BE2C (cell line): ENCODE results near the gene RPL27A. TPM values are rescaled to one million over a fixed set of nuclear protein-coding genes. Genes with fewer than 3 reads are reported as not detected.

Experiments
- DNase-seq: peaks from one replicate; pipeline ENCODE4 v3.0.0-alpha.2; 2020
- H3K27me3 ChIP-seq: fragments of 250-450 bp; sonication (Bioruptor Pico); 2 replicates; pipeline ENCODE4 v1.5.1; 2020; ENCODE audit warnings: mild to moderate bottlenecking
- H3K36me3 ChIP-seq: fragments of 250-450 bp; sonication (Bioruptor Pico); 2 replicates; pipeline ENCODE4 v1.5.1; 2020; ENCODE audit warnings: mild to moderate bottlenecking
- H3K4me1 ChIP-seq: fragments of 250-450 bp; sonication (Bioruptor Pico); 2 replicates; pipeline ENCODE4 v1.5.1; 2020
- H3K4me3 ChIP-seq: 2 replicates; pipeline ENCODE4 v1.5.1; 2011; ENCODE audit warnings: low read depth, low read length
- H3K9me3 ChIP-seq: fragments of 250-450 bp; sonication (Bioruptor Pico); 2 replicates; pipeline ENCODE4 v1.5.1; 2020
- polyA plus RNA-seq: library from polyadenylated mRNA; unstranded; fragments of >200 nt; gene quantifications from one replicate; pipeline ENCODE4 v1.2.1, GENCODE V29; 2012; ENCODE audit warnings: low read depth, missing spikeins; ENCODE audit not compliant: insufficient read length, insufficient read depth
- TF ChIP-seq, protein P1 (sequence below): IDR thresholded peaks from 2 replicates; pipeline ENCODE4 v1.5.1; 2012; ENCODE audit warnings: mild to moderate bottlenecking, low read depth, low read length

The RPL27A gene
- 667 TPM for polyA plus RNA-seq

DNA sequence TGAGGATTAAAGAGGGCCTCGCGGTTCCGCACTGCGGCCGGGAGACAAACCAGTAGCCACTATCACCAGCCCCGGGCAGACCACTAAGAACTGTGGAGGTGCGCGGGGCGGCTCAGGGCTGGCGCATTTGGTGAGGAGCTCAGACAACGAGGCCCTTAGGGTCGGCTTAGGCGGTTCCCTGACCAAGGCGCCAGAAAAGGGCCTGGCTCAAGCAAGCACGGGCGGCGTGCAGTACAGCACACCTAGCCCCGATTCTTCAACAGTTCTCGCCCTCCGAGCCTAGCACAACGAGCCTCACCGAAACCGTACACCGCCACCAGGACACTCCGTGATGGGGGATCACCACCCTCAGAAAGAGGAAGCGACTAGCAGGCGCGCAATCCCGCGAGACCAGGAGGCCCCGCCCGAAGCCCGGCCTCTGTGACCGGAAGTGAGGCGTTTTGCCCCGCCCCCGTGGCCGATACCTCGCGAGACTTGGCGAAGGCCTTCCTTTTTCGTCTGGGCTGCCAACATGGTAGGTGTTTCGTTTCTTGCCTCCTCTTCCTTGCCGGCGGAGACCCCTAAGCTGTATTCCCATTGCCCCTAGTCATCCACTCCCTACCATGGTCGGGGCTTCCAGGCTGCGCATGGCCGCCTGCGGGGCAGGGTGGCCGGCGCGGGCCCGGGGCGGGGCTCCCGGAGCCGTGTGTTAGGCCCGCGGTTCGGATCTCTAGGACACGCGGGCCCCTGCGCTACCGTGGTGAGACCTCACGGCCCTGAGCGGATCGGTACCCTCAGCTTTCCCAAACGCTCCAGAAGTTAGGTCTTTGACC is at the start of gene RPL27A, which contains the start of gene TRIM66:
RPL27A (plus strand) TSS at position 490 of the 812 bp plus-strand sequence; CDS start at position 512, 22 bp downstream.
TRIM66 (minus strand) TSS at position 363 of the 812 bp plus-strand sequence. CDS start 10,391 bp downstream, outside the sequence.
- Histone ChIP-seq H3K4me1 (no peaks in the 10 kb centered on the region), H3K9me3 (no peaks in the 10 kb centered on the region), H3K36me3 (peaks cover 37% of the 10 kb centered on the region), H3K27me3 (no peaks in the 10 kb centered on the region), H3K4me3 (peak within 1 kb of the TSS; percentile 76)
- TF ChIP-seq, protein P1, sequence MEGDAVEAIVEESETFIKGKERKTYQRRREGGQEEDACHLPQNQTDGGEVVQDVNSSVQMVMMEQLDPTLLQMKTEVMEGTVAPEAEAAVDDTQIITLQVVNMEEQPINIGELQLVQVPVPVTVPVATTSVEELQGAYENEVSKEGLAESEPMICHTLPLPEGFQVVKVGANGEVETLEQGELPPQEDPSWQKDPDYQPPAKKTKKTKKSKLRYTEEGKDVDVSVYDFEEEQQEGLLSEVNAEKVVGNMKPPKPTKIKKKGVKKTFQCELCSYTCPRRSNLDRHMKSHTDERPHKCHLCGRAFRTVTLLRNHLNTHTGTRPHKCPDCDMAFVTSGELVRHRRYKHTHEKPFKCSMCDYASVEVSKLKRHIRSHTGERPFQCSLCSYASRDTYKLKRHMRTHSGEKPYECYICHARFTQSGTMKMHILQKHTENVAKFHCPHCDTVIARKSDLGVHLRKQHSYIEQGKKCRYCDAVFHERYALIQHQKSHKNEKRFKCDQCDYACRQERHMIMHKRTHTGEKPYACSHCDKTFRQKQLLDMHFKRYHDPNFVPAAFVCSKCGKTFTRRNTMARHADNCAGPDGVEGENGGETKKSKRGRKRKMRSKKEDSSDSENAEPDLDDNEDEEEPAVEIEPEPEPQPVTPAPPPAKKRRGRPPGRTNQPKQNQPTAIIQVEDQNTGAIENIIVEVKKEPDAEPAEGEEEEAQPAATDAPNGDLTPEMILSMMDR: 0 out of 2 replicates have a peak, but pooled peaks have one; percentile 10
- DNase-seq: peak; percentile 96

DNA sequence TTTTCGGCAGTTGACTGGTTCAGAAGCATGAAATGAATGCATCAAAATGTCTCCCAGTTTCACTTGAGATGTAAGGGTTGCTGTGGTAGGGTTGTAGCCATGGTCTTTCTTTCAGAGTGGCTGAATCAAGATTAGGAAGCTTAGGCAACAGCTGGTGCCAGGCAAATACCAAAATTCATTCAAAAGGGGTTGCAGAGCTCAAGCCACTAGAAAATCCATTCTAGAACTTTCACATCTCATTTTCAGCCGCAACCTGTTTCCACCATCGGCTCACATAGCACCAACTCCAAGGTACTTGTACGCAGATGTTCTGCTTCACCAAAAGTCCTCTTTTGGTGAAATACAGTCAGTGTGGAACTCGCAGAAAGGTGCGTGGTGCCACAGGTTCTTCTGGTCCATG is 48.1 kb upstream of the RPL27A start:
- no peaks in the 10 kb centered on the region for H3K4me1 ChIP-seq
- no peak for DNase-seq
- TF ChIP-seq, protein P1: no peak

DNA sequence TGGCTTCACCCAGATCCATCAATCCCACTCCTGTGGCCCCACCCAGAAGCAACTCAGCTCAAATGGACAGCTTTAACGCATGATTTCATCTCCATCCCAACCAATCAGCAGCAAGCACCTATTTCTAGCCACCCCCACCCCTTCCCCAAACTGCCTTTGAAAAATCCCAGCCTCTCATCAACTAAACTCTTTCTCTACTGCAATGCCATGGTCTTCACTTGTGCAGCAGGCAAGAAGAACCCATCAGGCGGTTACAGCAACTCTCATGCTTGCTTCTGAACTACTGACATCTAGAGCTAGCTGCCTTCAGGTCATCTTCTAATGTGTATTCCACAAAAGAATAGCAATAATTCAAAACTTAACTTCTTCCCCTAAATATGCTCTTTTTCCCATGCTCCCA is 46.5 kb upstream of the RPL27A start:
- no peak overlapping the region for H3K4me3 ChIP-seq
- H3K36me3 ChIP-seq: no peaks in the 10 kb centered on the region
- TF ChIP-seq, protein P1: no peak
- no peaks in the 10 kb centered on the region for H3K4me1 ChIP-seq
- H3K27me3 ChIP-seq: no peaks in the 10 kb centered on the region
- DNase-seq: no peak
- no peaks in the 10 kb centered on the region for H3K9me3 ChIP-seq

More for the DNA sequence above, 48.1 kb upstream of the RPL27A start:
- Histone ChIP-seq H3K36me3 (no peaks in the 10 kb centered on the region), H3K4me3 (no peak overlapping the region), H3K27me3 (no peaks in the 10 kb centered on the region), H3K9me3 (no peaks in the 10 kb centered on the region)

DNA sequence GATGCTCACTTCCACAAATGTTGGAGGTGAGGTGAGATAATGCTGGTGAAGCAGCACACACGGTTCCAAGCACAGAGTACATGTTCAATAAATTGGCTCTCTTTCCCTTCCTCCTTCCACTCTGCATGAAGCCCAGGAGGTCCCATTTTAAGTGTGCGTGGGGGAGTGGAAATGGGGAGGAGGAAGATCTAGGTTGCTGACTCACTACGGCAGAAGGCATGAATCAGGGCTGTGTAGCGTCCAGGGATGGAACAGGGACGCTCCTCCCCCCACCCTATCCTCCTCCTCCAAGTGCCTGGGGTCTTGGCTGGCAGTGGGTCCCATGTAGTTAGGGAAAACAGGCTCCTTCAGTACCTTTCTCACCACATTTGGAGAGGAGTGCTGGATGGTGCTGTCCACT is 44.3 kb upstream of the RPL27A start:
- H3K27me3 ChIP-seq: no peaks in the 10 kb centered on the region
- no peaks in the 10 kb centered on the region for H3K9me3 ChIP-seq
- TF ChIP-seq, protein P1: no peak
- no peak overlapping the region for H3K4me3 ChIP-seq
- no peaks in the 10 kb centered on the region for H3K36me3 ChIP-seq
- no peak for DNase-seq
- no peaks in the 10 kb centered on the region for H3K4me1 ChIP-seq

DNA sequence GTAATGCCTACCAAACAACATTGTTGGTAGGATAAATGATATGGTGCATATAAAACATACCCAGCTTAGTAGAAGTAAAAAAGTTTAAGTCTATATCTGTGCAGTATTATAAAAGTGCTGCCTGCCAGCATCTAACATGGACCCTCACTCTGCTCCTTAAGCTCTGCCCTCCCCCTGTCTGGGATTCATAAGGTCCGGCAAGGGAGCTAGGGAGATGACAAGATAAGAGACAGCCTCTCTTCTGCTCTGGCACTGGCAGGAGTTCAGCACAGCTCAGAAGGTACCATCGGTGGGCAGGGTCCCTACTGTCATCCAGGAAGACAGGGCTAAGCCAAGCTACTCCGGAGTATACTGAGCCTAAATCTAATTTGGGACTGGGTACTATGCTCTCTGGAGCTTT is 42.9 kb upstream of the RPL27A start:
- Histone ChIP-seq H3K36me3 (no peaks in the 10 kb centered on the region), H3K4me3 (no peak overlapping the region), H3K4me1 (no peaks in the 10 kb centered on the region), H3K27me3 (no peaks in the 10 kb centered on the region), H3K9me3 (no peaks in the 10 kb centered on the region)
- TF ChIP-seq, protein P1: no peak
- DNase-seq: no peak

DNA sequence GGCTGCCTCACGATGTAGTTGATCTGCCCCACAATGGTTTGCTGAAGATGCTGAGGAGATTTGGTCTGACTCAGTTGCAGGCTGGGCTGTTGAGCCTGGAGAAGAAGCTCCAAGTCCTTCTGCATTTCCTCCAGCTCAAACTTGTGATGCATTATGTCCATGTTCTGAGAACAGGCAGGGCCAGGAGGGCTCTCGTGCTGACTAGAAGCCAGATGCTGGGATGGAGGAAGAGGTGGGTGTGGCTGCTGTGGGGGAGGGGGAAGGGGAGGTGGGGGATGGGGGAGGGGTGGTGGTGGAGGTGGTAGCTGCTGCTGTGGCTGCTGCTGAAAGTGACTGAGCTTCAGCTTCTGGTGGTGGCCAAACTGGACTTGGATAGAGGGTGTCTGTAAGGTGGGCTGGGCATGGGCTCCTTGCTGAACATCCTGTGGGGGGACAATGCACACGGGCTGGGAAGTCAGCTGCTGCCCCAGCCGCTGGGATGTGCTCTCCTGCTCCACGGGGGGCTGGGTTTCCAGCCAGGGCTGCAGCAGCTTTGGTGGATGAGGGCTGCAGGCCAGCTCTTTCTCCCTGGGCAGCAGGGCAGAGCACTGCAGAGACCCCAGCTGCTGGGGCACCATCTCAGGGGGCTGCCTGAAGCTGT is 42.2 kb upstream of the RPL27A start:
- Histone ChIP-seq H3K4me1 (no peaks in the 10 kb centered on the region), H3K36me3 (no peaks in the 10 kb centered on the region), H3K4me3 (no peak overlapping the region), H3K9me3 (no peaks in the 10 kb centered on the region), H3K27me3 (no peaks in the 10 kb centered on the region)
- no peak for DNase-seq
- TF ChIP-seq, protein P1: no peak
